ENCODE data around the gene MAP3K15. TPM values are rescaled to one million over a fixed set of nuclear protein-coding genes. Genes with fewer than 3 reads are reported as not detected.
"Not testable (repeated sequence)": the region's sequence is repeated elsewhere in the genome, so short reads cannot be mapped to it uniquely, and the experiment has no call there.

The MAP3K15 gene
- total RNA-seq, 2 experiments from 2014 or later, result 0.31 to 0.37 TPM

GRCh38 chrX:19448077-19448476 lies 67.2 kb downstream of the MAP3K15 start:
- Mint-ChIP-seq H3K27me3 (ENCODE audit: low read depth) (peaks cover 2% of the 10 kb centered on the region), H3K4me3 (no peak overlapping the region), H3K36me3 (ENCODE audit: low read depth) (no peaks in the 10 kb centered on the region), H3K4me1 (ENCODE audit: low read depth) (no peaks in the 10 kb centered on the region), H3K9me3 (ENCODE audit: insufficient read depth) (no peaks in the 10 kb centered on the region), H3K27ac (no peak overlapping the region)
- CTCF ChIA-PET, result no interaction called here
- no peak for ATAC-seq
- DNase-seq, result no peak
- POLR2A ChIA-PET, result no interaction called here

- CTCF ChIA-PET, result no interaction called here
- H3K4me3 Mint-ChIP-seq, result no peak overlapping the region
Measured at GRCh38 chrX:19446397-19446796, 68.9 kb downstream of the MAP3K15 start.

GRCh38 chrX:19445772-19446171 lies 69.5 kb downstream of the MAP3K15 start:
- H3K4me3 Mint-ChIP-seq; H3K27me3 Mint-ChIP-seq (ENCODE audit: low read depth); H3K4me1 Mint-ChIP-seq (ENCODE audit: low read depth); CTCF ChIA-PET; POLR2A ChIA-PET; H3K36me3 Mint-ChIP-seq (ENCODE audit: low read depth); ATAC-seq; H3K27ac Mint-ChIP-seq; H3K9me3 Mint-ChIP-seq (ENCODE audit: insufficient read depth); DNase-seq: not testable (repeated sequence)

More at GRCh38 chrX:19446397-19446796, 68.9 kb downstream of the MAP3K15 start:
- Mint-ChIP-seq H3K27me3 (ENCODE audit: low read depth) (peaks cover 1% of the 10 kb centered on the region), H3K4me1 (ENCODE audit: low read depth) (no peaks in the 10 kb centered on the region), H3K36me3 (ENCODE audit: low read depth) (no peaks in the 10 kb centered on the region), H3K9me3 (ENCODE audit: insufficient read depth) (no peaks in the 10 kb centered on the region), H3K27ac (no peak overlapping the region)
- ATAC-seq (no peak), DNase-seq (no peak)
- POLR2A ChIA-PET, result no interaction called here

- CTCF ChIA-PET, result no interaction called here
- H3K27me3 Mint-ChIP-seq (ENCODE audit: low read depth), result no peaks in the 10 kb centered on the region
- no peaks in the 10 kb centered on the region for H3K36me3 Mint-ChIP-seq (ENCODE audit: low read depth)
- H3K4me1 Mint-ChIP-seq (ENCODE audit: low read depth), result no peaks in the 10 kb centered on the region
- POLR2A ChIA-PET, result no interaction called here
- DNase-seq, result no peak
- H3K9me3 Mint-ChIP-seq (ENCODE audit: insufficient read depth), result no peaks in the 10 kb centered on the region
- ATAC-seq, result no peak
- no peak overlapping the region for H3K27ac Mint-ChIP-seq
- no peak overlapping the region for H3K4me3 Mint-ChIP-seq
Measured at GRCh38 chrX:19443869-19444526, 71.3 kb downstream of the MAP3K15 start.

GRCh38 chrX:19440713-19441112 lies 74.6 kb downstream of the MAP3K15 start:
- H3K4me3 Mint-ChIP-seq, result no peak overlapping the region
- H3K27me3 Mint-ChIP-seq (ENCODE audit: low read depth), result no peaks in the 10 kb centered on the region
- no peaks in the 10 kb centered on the region for H3K36me3 Mint-ChIP-seq (ENCODE audit: low read depth)
- POLR2A ChIA-PET, result no interaction called here
- H3K4me1 Mint-ChIP-seq (ENCODE audit: low read depth), result no peaks in the 10 kb centered on the region
- DNase-seq (no peak), ATAC-seq (no peak)
- no peaks in the 10 kb centered on the region for H3K9me3 Mint-ChIP-seq (ENCODE audit: insufficient read depth)
- CTCF ChIA-PET, result no interaction called here
- H3K27ac Mint-ChIP-seq, result no peak overlapping the region

GRCh38 chrX:19422661-19423060 lies 92.6 kb downstream of the MAP3K15 start:
- H3K36me3 Mint-ChIP-seq (ENCODE audit: low read depth); H3K27ac Mint-ChIP-seq; H3K9me3 Mint-ChIP-seq (ENCODE audit: insufficient read depth); H3K4me1 Mint-ChIP-seq (ENCODE audit: low read depth); DNase-seq; H3K4me3 Mint-ChIP-seq; CTCF ChIA-PET; POLR2A ChIA-PET; H3K27me3 Mint-ChIP-seq (ENCODE audit: low read depth); ATAC-seq: not testable (repeated sequence)

GRCh38 chrX:19410259-19410658 lies 105.0 kb downstream of the MAP3K15 start:
- ChIA-PET POLR2A (no interaction called here), CTCF (interaction anchor here (1.4 kb wide), 1 partner anchor 27 kb away, joined by 5 read pairs; no protein-coding TSS in a partner anchor)
- no peak overlapping the region for H3K4me3 Mint-ChIP-seq
- no peak overlapping the region for H3K27ac Mint-ChIP-seq
- no peaks in the 10 kb centered on the region for H3K4me1 Mint-ChIP-seq (ENCODE audit: low read depth)
- DNase-seq, result no peak
- no peak for ATAC-seq
- no peaks in the 10 kb centered on the region for H3K36me3 Mint-ChIP-seq (ENCODE audit: low read depth)
- peaks cover 6% of the 10 kb centered on the region for H3K27me3 Mint-ChIP-seq (ENCODE audit: low read depth)
- no peaks in the 10 kb centered on the region for H3K9me3 Mint-ChIP-seq (ENCODE audit: insufficient read depth)

- POLR2A ChIA-PET, result no interaction called here
- Mint-ChIP-seq H3K27me3 (ENCODE audit: low read depth) (peaks cover 8% of the 10 kb centered on the region), H3K4me3 (no peak overlapping the region), H3K9me3 (ENCODE audit: insufficient read depth) (no peaks in the 10 kb centered on the region), H3K27ac (no peak overlapping the region), H3K36me3 (ENCODE audit: low read depth) (no peaks in the 10 kb centered on the region), H3K4me1 (ENCODE audit: low read depth) (no peaks in the 10 kb centered on the region)
- CTCF ChIA-PET, result no interaction called here
- no peak for DNase-seq
- no peak for ATAC-seq
Measured at GRCh38 chrX:19403696-19404095, 111.6 kb downstream of the MAP3K15 start.

- Mint-ChIP-seq H3K36me3 (ENCODE audit: low read depth) (no peaks in the 10 kb centered on the region), H3K27me3 (ENCODE audit: low read depth) (peaks cover 5% of the 10 kb centered on the region), H3K4me1 (ENCODE audit: low read depth) (no peaks in the 10 kb centered on the region), H3K4me3 (no peak overlapping the region), H3K9me3 (ENCODE audit: insufficient read depth) (no peaks in the 10 kb centered on the region), H3K27ac (no peak overlapping the region)
- ChIA-PET CTCF (no interaction called here), POLR2A (no interaction called here)
- DNase-seq, result no peak
- ATAC-seq, result no peak
Measured at GRCh38 chrX:19392703-19393102, 122.6 kb downstream of the MAP3K15 start.

GRCh38 chrX:19392078-19392477 lies 123.2 kb downstream of the MAP3K15 start:
- DNase-seq, result no peak
- H3K27me3 Mint-ChIP-seq (ENCODE audit: low read depth), result peaks cover 5% of the 10 kb centered on the region
- no peak overlapping the region for H3K27ac Mint-ChIP-seq
- no peak for ATAC-seq
- no peak overlapping the region for H3K4me3 Mint-ChIP-seq
- H3K4me1 Mint-ChIP-seq (ENCODE audit: low read depth), result no peaks in the 10 kb centered on the region
- no peaks in the 10 kb centered on the region for H3K9me3 Mint-ChIP-seq (ENCODE audit: insufficient read depth)
- H3K36me3 Mint-ChIP-seq (ENCODE audit: low read depth), result no peaks in the 10 kb centered on the region
- POLR2A ChIA-PET, result no interaction called here
- CTCF ChIA-PET, result no interaction called here

GRCh38 chrX:19389227-19389845 lies 126.0 kb downstream of the MAP3K15 start:
- CTCF ChIA-PET, result no interaction called here
- Mint-ChIP-seq H3K9me3 (ENCODE audit: insufficient read depth) (no peaks in the 10 kb centered on the region), H3K27ac (no peak overlapping the region), H3K27me3 (ENCODE audit: low read depth) (no peaks in the 10 kb centered on the region), H3K4me3 (no peak overlapping the region), H3K4me1 (ENCODE audit: low read depth) (no peaks in the 10 kb centered on the region), H3K36me3 (ENCODE audit: low read depth) (no peaks in the 10 kb centered on the region)
- POLR2A ChIA-PET, result no interaction called here
- ATAC-seq, result no peak
- DNase-seq, result no peak

- ATAC-seq (no peak), DNase-seq (no peak)
- no peaks in the 10 kb centered on the region for H3K9me3 Mint-ChIP-seq (ENCODE audit: insufficient read depth)
- ChIA-PET POLR2A (no interaction called here), CTCF (no interaction called here)
- no peaks in the 10 kb centered on the region for H3K36me3 Mint-ChIP-seq (ENCODE audit: low read depth)
- peaks cover 3% of the 10 kb centered on the region for H3K27me3 Mint-ChIP-seq (ENCODE audit: low read depth)
- H3K4me3 Mint-ChIP-seq, result no peak overlapping the region
- no peaks in the 10 kb centered on the region for H3K4me1 Mint-ChIP-seq (ENCODE audit: low read depth)
- H3K27ac Mint-ChIP-seq, result no peak overlapping the region
Measured at GRCh38 chrX:19388741-19389140, 126.6 kb downstream of the MAP3K15 start.

Data from activated CD8-positive, alpha-beta T cell treated with anti-CD3 and anti-CD28 coated beads, Interleukin-2, amount 10 ng/mL, durations not matched to agents 7 days and 5 days (primary cell).